Fibroblast of mammary gland (primary cell): ENCODE data around the gene MLF2.

Experiments
- DNase-seq: peaks from one replicate; pipeline ENCODE4 v3.0.0-alpha.2; 2010; ENCODE audit warnings: low read depth
- H3K4me3 ChIP-seq: 2 replicates; pipeline ENCODE4 v1.5.1; 2011; ENCODE audit warnings: low read depth, mild to moderate bottlenecking, low read length, moderate library complexity; ENCODE audit not compliant: control insufficient read depth
- TF ChIP-seq, protein P1 (sequence below): conservative IDR thresholded peaks from 2 replicates; pipeline ENCODE4 v1.5.1; 2011; ENCODE audit warnings: low read depth, low read length, inconsistent platforms; ENCODE audit not compliant: control insufficient read depth, insufficient read depth

The MLF2 gene

GRCh38 chr12:6783828-6784227, 30.9 kb upstream of the MLF2 start:
- TF ChIP-seq, protein P1, sequence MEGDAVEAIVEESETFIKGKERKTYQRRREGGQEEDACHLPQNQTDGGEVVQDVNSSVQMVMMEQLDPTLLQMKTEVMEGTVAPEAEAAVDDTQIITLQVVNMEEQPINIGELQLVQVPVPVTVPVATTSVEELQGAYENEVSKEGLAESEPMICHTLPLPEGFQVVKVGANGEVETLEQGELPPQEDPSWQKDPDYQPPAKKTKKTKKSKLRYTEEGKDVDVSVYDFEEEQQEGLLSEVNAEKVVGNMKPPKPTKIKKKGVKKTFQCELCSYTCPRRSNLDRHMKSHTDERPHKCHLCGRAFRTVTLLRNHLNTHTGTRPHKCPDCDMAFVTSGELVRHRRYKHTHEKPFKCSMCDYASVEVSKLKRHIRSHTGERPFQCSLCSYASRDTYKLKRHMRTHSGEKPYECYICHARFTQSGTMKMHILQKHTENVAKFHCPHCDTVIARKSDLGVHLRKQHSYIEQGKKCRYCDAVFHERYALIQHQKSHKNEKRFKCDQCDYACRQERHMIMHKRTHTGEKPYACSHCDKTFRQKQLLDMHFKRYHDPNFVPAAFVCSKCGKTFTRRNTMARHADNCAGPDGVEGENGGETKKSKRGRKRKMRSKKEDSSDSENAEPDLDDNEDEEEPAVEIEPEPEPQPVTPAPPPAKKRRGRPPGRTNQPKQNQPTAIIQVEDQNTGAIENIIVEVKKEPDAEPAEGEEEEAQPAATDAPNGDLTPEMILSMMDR = no peak
- no peak for DNase-seq
- H3K4me3 ChIP-seq = no peak overlapping the region

- DNase-seq = no peak
- TF ChIP-seq, protein P1 = no peak
- no peak overlapping the region for H3K4me3 ChIP-seq
These were observed 30.1 kb upstream of the MLF2 start for GRCh38 chr12:6782850-6783566.

DNA sequence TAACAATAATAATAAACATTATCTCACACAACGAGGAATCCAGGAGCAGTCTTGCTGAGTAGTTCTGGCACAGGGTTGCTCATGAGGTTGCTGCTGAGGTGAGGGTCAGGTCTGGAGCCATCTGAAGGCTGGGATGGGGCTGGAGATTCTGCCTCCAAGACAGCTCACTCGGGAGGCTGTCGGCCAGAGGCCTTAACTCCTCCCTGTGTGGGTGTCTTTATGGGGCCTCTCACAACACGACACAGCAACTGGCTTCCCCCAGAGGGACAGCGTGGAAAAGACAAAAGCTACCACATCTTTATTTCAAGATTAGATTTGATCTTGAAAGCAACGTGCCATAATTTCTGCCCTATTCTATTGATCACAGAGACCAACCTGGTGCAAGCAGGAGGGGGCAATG, 29.2 kb upstream of the MLF2 start:
- no peak overlapping the region for H3K4me3 ChIP-seq
- DNase-seq = no peak
- TF ChIP-seq, protein P1 = no peak

DNA sequence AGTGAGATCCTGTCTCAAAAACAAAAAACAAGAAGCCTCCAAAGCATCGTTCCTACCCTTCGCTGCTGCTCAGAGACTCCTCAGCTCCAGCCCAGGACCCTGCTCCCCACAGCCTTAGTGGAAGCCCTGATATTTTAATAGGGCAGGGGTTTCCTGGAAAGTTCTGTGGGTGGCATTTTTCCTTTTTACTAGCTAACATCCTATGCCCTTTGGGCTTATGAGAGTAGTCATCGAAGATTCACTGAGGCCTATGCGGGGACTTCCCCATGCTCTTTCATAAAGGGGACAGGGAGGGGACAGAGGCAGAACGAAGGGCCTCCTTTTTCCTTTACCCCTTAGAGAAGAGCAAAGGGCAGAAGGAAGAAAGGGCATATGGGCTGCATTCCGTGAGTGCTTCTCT, 27.6 kb upstream of the MLF2 start:
- DNase-seq = no peak
- no peak overlapping the region for H3K4me3 ChIP-seq

GRCh38 chr12:6779708-6780432, 26.9 kb upstream of the MLF2 start:
- H3K4me3 ChIP-seq = no peak overlapping the region
- TF ChIP-seq, protein P1 = no peak
- DNase-seq = no peak

More for the DNA sequence above, 27.6 kb upstream of the MLF2 start:
- TF ChIP-seq, protein P1 = no peak

DNA sequence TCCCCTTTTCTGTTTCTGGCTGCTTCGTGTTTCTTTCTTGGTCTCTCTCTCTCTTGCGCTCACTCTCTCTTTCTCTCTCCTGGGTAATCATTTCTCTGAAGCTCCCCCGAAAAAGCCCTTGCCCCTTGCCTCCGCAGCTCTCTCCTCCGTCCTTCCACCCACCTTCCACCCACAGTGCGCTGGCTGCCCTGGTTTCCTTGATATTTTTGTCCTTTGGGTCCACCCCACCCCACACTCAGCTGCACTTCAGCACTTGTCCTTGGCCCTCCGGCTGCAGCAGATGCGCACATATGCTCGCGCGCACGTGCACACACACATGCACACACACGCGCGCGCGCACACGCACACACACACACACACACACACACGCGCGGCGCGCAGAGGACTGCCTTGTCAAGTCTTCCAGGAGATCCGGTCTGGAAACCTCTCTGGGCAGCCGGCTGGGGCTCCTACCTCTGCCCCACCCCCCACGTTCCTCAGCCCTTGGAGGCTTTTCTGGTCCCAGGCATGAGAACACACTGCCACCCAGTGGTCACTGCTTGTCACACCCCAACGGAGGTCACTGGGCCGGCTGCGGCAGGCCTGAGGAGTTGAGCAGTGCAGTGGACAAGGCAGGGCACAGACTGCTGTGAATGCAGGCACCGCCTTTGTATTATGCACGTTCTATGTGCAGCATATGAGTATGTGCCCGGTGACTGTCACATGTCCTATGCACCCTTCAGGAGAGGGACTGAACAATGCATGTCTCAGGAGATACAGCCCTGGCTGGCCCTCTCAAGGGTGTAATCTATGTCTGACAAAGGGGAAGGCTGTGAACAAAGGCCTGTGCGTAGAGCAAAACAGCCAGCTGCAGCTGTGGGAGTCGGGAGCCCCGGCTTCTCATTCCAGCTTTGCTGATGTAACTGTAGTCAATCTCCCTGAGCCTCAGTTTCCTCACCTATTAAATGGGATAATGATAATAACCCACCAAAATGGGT, 25.9 kb upstream of the MLF2 start:
- TF ChIP-seq, protein P1 = peak; percentile 88
- H3K4me3 ChIP-seq = peak overlapping the region; percentile 37
- DNase-seq = peak; percentile 88
